HL-60 (cell line): ENCODE data around the gene TBXAS1.

ENCODE experiments used
- POLR2AphosphoS5 ChIP-seq: IDR thresholded peaks from 2 replicates; pipeline ENCODE4 v1.6.1; 2012; ENCODE audit warnings: low read depth
- TF ChIP-seq, protein P1 (sequence below): IDR thresholded peaks from one replicate; pipeline ENCODE4 v1.5.1; 2011; ENCODE audit warnings: low read length, control low read depth, inconsistent platforms; ENCODE audit not compliant: insufficient read depth
- TF ChIP-seq, protein P2 (sequence below): IDR thresholded peaks from 2 replicates; pipeline ENCODE4 v1.6.1; 2012; ENCODE audit warnings: low read depth; ENCODE audit not compliant: insufficient replicate concordance

DNA sequence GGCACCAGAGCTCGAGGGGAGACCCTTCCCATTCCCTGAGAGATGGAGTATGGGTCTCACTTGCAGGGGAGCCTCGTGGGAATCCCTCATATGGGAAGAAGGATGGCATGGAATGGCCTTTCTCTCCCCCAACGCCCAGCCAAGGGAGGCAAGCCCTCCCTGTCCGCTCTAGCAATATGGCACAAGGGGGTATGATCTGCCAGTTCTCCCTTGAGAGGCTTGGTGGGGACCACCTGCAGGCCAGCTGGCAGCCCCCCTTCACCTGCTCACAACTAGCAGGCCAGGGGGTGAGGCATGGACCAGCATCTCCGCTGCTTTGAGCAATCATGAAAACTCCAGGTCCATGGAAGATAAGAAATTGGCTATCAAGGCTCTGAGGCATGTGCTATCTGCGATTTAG is 162.8 kb downstream of the TBXAS1 start:
- TF ChIP-seq, protein P1, sequence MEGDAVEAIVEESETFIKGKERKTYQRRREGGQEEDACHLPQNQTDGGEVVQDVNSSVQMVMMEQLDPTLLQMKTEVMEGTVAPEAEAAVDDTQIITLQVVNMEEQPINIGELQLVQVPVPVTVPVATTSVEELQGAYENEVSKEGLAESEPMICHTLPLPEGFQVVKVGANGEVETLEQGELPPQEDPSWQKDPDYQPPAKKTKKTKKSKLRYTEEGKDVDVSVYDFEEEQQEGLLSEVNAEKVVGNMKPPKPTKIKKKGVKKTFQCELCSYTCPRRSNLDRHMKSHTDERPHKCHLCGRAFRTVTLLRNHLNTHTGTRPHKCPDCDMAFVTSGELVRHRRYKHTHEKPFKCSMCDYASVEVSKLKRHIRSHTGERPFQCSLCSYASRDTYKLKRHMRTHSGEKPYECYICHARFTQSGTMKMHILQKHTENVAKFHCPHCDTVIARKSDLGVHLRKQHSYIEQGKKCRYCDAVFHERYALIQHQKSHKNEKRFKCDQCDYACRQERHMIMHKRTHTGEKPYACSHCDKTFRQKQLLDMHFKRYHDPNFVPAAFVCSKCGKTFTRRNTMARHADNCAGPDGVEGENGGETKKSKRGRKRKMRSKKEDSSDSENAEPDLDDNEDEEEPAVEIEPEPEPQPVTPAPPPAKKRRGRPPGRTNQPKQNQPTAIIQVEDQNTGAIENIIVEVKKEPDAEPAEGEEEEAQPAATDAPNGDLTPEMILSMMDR: no peak
- TF ChIP-seq POLR2AphosphoS5: no peak
- TF ChIP-seq, protein P2, sequence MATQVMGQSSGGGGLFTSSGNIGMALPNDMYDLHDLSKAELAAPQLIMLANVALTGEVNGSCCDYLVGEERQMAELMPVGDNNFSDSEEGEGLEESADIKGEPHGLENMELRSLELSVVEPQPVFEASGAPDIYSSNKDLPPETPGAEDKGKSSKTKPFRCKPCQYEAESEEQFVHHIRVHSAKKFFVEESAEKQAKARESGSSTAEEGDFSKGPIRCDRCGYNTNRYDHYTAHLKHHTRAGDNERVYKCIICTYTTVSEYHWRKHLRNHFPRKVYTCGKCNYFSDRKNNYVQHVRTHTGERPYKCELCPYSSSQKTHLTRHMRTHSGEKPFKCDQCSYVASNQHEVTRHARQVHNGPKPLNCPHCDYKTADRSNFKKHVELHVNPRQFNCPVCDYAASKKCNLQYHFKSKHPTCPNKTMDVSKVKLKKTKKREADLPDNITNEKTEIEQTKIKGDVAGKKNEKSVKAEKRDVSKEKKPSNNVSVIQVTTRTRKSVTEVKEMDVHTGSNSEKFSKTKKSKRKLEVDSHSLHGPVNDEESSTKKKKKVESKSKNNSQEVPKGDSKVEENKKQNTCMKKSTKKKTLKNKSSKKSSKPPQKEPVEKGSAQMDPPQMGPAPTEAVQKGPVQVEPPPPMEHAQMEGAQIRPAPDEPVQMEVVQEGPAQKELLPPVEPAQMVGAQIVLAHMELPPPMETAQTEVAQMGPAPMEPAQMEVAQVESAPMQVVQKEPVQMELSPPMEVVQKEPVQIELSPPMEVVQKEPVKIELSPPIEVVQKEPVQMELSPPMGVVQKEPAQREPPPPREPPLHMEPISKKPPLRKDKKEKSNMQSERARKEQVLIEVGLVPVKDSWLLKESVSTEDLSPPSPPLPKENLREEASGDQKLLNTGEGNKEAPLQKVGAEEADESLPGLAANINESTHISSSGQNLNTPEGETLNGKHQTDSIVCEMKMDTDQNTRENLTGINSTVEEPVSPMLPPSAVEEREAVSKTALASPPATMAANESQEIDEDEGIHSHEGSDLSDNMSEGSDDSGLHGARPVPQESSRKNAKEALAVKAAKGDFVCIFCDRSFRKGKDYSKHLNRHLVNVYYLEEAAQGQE: no peak
